COR-L47 (cell line): ENCODE data around the gene ACTRT2.

ENCODE experiments used
- DNase-seq: peaks from one replicate; lab custom pipeline; 2025; lab: John Stamatoyannopoulos, UW

Gene ACTRT2

DNA sequence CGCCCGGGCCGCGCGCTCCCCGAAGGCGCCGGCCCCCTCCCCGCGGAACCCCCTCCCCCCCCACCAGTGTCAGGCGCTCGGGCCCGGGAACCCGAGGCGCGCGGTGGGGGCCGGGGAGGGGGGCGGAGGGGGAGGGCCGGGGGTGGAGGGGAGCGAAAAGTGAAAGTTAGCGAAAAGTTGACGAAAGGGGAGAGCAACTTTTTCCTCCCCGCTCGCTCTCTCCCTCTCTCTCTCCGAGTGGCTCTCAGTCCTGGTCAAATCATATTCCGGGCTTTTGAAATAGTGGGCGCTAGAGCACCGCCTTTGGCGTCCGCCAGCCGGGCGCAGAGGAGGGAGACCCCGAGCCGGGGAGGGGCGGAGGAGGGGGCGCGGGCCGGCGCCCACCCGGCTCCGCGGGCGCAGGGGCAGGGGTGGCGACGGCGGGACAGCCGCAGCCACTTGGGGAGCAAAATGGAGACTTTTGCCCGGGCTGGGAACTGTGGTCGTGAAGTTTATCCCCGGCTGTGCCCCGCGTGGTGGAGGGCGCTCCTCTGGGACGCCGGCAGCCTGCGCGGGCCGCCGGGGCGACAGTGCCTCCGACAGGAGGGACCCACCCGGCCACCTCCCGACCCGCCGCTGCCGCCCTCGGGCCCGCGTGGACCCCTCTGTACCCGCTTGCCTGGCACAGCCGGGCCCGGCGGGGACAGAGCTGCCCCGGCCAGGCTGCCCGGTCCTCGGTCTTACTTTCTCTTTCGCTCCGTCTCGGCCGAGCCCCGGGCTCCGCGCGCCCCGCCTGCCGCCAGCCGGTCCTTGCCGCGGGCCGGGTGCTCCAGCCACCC lies 48.4 kb downstream of the ACTRT2 start:
- peak; percentile 47 for DNase-seq

DNA sequence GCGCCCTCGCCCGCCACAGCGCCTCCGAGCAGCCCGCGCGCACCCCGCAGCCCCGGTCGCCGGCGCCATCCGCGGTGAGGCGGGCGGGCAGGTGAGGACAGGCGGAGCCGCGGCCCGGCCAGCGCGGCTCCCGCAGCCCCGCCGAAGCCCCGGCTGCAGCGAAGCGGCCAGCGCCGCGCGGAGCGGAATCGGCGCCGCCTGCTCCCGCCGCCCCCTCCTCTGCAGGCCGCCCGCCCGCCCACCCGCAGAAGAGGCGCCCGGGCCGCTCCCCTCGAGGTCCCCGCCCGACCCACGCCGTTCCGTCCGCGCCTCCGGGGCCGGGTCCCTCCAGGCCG lies 49.0 kb downstream of the ACTRT2 start:
- DNase-seq: no peak

DNA sequence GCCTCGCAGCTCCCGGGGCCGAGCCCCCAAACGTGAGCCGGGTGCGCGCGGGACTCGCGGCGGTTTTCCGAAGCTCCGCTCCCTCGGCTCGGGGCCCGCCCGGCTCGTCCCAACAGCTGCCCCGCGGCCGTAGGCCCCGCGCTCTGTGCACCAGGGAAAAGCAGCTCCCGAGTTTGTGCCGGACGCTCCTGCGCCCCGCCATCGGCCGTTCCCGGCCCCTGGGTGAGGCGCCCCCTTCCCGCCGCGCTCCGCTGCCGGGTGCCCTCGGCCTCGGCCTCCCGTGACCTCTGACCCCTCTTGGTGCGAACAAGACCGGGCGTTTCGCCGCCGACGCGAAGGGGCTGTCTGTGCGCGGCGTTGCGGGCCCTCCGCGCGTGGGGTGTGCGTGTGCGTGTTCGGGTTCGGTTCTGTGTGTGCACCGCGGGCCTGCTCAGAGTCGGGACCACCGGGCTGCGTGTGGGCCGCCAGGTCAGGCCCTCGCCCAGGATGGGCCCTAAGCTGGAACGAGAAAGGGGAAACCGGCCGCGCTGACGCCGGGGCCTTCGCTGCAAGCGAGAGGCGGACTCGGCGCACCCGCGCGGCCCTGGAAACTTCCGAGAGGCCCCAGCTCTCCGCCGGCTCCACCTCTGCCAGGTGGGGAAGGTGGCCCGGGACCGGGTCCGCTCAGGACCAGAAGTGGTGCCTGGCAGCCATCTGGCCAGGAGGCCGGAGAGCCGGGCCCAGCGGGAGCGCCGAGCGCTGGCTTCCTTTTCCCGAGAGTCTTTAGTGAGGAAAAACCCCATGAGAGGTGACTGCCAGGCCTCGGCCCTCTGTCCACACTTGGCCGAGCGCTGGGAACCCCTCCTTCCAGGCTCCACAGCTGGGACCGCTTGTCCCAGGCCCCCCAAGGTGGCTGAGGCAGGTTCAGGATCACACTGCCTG lies 49.6 kb downstream of the ACTRT2 start:
- DNase-seq: no peak

DNA sequence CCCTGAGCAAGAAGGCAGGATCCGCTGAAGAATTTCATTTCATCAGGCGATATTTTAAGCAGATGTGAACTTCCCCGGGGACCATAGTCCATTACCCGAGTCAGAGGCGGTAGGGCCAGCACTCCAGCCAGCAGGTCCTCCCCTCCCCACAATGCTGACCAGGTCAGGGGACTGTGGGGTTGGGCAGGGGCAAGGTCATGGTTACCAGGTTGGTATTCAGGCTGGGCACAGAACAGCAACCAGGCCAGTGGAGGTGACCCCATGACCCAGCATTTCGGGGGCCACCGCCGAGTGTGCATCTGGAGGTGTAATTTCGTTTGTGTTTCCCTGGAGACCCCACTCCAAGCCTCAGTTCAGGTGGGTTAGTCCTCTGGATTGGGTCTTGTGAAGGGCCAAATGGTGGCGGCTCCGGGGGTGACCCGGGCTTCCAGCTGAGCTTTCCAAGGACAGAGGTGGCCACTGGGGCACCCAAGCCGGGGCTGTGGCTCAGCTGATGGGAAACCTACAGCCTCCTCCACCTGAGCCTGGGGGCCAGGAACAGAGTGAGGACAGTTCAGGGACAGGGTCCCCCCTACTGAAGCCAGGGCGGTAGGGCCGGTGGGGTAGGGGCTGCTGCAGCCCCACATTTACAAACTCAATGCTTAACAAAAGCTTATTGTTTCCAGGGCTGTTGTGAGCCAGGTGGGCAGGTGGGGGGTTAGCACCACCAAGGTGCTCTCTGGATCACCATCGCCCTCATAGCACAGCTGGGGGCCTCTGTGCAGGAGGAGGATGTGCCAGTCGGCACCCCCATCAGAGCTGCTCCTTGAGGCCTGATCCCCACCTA lies 50.5 kb downstream of the ACTRT2 start:
- DNase-seq: no peak
